Measurements from ENCODE around the gene CNTNAP2. TPM values are rescaled to one million over a fixed set of nuclear protein-coding genes. Genes with fewer than 3 reads are reported as not detected.

Gene CNTNAP2
- total RNA-seq, 2 donors from 2014 or later: 4.4 to 8.5 TPM

DNA sequence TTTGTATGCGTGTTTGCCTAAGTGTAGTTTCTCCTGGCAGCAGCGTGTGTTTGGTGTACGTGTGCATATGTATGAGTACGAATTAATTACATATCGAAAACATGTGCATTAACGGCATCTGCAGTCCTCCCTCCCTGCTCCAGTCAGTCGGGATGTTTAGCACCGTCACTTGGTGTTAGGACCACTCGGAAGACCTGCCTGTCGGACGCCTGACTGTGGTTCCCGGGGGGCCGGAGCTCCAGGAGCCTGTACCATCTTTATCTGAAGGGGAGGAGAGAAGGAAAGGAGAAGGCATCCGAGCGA lies 1.1 kb upstream of the CNTNAP2 start:
- TF ChIP-seq CTCF (IDR thresholded peaks at IDR 0.05): no peak
- no peaks in the 10 kb centered on the region for H3K9me3 ChIP-seq
- H3K4me3 ChIP-seq: no peak overlapping the region
- H3K4me1 ChIP-seq: no peaks in the 10 kb centered on the region
- H3K9ac ChIP-seq (ENCODE audit: low read depth in 2 of 2, low read length in 2 of 2): no peak overlapping the region
- intact Hi-C loops (cut with DNase I): no loop called here
- H3K27ac ChIP-seq: no peak overlapping the region
- no peak for DNase-seq
- peaks cover 3% of the 10 kb centered on the region for H3K27me3 ChIP-seq
- H3K36me3 ChIP-seq: no peaks in the 10 kb centered on the region

DNA sequence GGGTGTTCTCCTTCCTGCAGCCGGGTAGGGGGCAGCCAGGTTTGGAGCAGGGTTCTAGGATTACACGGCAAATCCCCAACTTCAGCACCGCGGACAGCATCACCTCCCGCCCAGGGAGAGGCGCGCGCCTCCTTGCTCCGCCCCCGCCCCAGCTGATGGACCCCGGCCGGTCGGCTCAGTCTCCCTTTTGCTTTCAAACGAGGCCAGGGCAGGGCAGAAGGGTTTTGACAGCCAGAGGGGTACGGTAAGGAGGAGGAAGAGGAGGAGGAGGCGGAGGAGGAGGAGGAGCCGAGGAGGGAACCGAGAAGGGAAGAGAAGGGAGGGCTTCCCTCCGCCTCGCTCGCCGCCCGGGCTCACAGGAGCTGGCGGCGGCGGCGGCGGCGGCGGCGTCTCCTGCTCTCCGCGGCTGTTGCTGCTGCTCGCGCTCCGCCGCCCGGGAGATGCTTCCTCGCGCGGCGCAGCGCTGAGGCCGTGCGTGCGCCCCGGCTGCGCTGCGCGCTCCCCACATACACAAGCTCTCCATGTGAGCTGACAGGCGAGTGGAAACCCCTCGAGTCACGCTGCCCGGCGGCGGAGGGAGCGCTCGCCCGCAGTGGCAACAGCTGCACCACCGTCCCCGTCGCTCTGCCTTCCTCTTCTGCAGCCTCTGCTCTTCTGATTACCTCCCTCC lies 615 bp upstream of the CNTNAP2 start:
- Histone ChIP-seq H3K27ac (no peak overlapping the region), H3K9ac (ENCODE audit: low read depth in 2 of 2, low read length in 2 of 2) (no peak overlapping the region), H3K4me1 (no peaks in the 10 kb centered on the region), H3K27me3 (peaks cover 3% of the 10 kb centered on the region), H3K36me3 (no peaks in the 10 kb centered on the region), H3K9me3 (no peaks in the 10 kb centered on the region), H3K4me3 (peak overlapping the region; percentile 7)
- TF ChIP-seq CTCF (IDR thresholded peaks at IDR 0.05): no peak
- DNase-seq: peak; percentile 42
- intact Hi-C loops (cut with DNase I): no loop called here

- Histone ChIP-seq H3K36me3 (no peaks in the 10 kb centered on the region), H3K9me3 (no peaks in the 10 kb centered on the region), H3K4me1 (no peaks in the 10 kb centered on the region), H3K27ac (no peak overlapping the region), H3K9ac (ENCODE audit: low read depth in 2 of 2, low read length in 2 of 2) (no peak overlapping the region), H3K4me3 (no peak overlapping the region), H3K27me3 (peaks cover 3% of the 10 kb centered on the region)
- TF ChIP-seq CTCF (IDR thresholded peaks at IDR 0.05): no peak
- intact Hi-C loops (cut with DNase I): no loop called here
- no peak for DNase-seq
These were observed 975 bp downstream of the CNTNAP2 start for GRCh38 chr7:146117576-146117975.

- intact Hi-C loops (cut with DNase I): no loop called here
- Histone ChIP-seq H3K9ac (ENCODE audit: low read depth in 2 of 2, low read length in 2 of 2) (no peak overlapping the region), H3K36me3 (no peaks in the 10 kb centered on the region), H3K4me1 (no peaks in the 10 kb centered on the region), H3K27ac (no peak overlapping the region), H3K9me3 (no peaks in the 10 kb centered on the region), H3K4me3 (no peak overlapping the region), H3K27me3 (peaks cover 3% of the 10 kb centered on the region)
- TF ChIP-seq CTCF (IDR thresholded peaks at IDR 0.05): no peak
- no peak for DNase-seq
These were observed 2.4 kb downstream of the CNTNAP2 start for GRCh38 chr7:146119002-146119401.

- Histone ChIP-seq H3K4me3 (no peak overlapping the region), H3K9me3 (no peaks in the 10 kb centered on the region), H3K27me3 (no peaks in the 10 kb centered on the region), H3K9ac (ENCODE audit: low read depth in 2 of 2, low read length in 2 of 2) (no peak overlapping the region), H3K4me1 (no peaks in the 10 kb centered on the region), H3K36me3 (no peaks in the 10 kb centered on the region), H3K27ac (no peak overlapping the region)
- no peak for TF ChIP-seq CTCF (IDR thresholded peaks at IDR 0.05)
- intact Hi-C loops (cut with DNase I): no loop called here
- no peak for DNase-seq
These were observed 7.1 kb downstream of the CNTNAP2 start for GRCh38 chr7:146123715-146124114.
